ENCODE data around the gene AMOTL2.

- no peak for TF ChIP-seq CTCF (IDR thresholded peaks at IDR 0.05; ENCODE audit: extremely low read depth in 1 of 2, insufficient read depth in 1 of 2, low read depth in 1 of 2, low read length in 2 of 2)
- TF ChIP-seq POLR2AphosphoS5 (IDR thresholded peaks at IDR 0.05; ENCODE audit: insufficient read depth, low read depth, low read length), result no peak
- no peak for TF ChIP-seq MAX (IDR thresholded peaks at IDR 0.05; ENCODE audit: insufficient read depth, insufficient read length)
- TF ChIP-seq GATA2 (IDR thresholded peaks at IDR 0.05; ENCODE audit: insufficient read depth, insufficient read length, low read depth, low read length), result no peak
- no peak for TF ChIP-seq EZH2 (IDR thresholded peaks at IDR 0.05; ENCODE audit: borderline replicate concordance, low read depth, low read length, severe bottlenecking)
- no peak for TF ChIP-seq FOS (IDR thresholded peaks at IDR 0.05; ENCODE audit: borderline replicate concordance, insufficient read depth, low read length)
- TF ChIP-seq MYC (IDR thresholded peaks at IDR 0.05; ENCODE audit: low read depth, low read length), result no peak
These were observed 18.8 kb downstream of the AMOTL2 start for GRCh38 chr3:134355416-134355815.

All from endothelial cell of umbilical vein (primary cell).